Right atrium auricular region (tissue), 2 donors: ENCODE data around the gene MAOB. TPM values are rescaled to one million over a fixed set of nuclear protein-coding genes. Genes with fewer than 3 reads are reported as not detected.
A peak's percentile ranks its signal among the peaks of the same experiment; 100 is the strongest.

Source experiments
- DNase-seq: peaks from one replicate; pipeline ENCODE4 v3.0.0-alpha.2; 2019; ENCODE audit warnings: low spot score
- H3K27ac ChIP-seq, 2 donors: fragments of 200-600 bp; sonication (generic); 1 replicate in 1 of 2; 2 replicates in 1 of 2; pipeline ENCODE4 v1.5.1; 2016 to 2019
- H3K27me3 ChIP-seq, 2 donors: fragments of 200-600 bp; sonication (generic); one replicate each; pipeline versions ENCODE4 v1.5.1 to v1.6.0; 2017 to 2019
- H3K36me3 ChIP-seq: fragments of 200-600 bp; sonication (generic); one replicate; pipeline ENCODE4 v1.5.1; 2016
- H3K4me1 ChIP-seq, 2 donors: fragments of 200-600 bp; sonication (generic); one replicate each; pipeline versions ENCODE4 v1.5.1 to v1.6.0; 2017 to 2019
- H3K4me3 ChIP-seq, 2 donors: fragments of 200-600 bp; sonication (generic); 1 replicate in 1 of 2; 2 replicates in 1 of 2; pipeline ENCODE4 v1.5.1; 2017 to 2019; ENCODE audit warnings: mild to moderate bottlenecking in 1 of 2, moderate library complexity in 1 of 2
- H3K9me3 ChIP-seq, 2 donors: fragments of 200-600 bp; sonication (generic); one replicate each; pipeline ENCODE4 v1.5.1; 2019
- total RNA-seq, 2 donors: library from RNA; depleted of rRNA; stranded (reverse); fragments of >200 nt; gene quantifications; one replicate each; pipeline ENCODE4 v1.1.0, GENCODE V29; 2016
- TF ChIP-seq, protein P1 (sequence below), 2 donors: fragments of 200-600 bp; sonication (generic); IDR thresholded peaks; one replicate each; pipeline ENCODE4 v1.5.1; 2019; ENCODE audit warnings: antibody characterized with exemption in 2 of 2

The MAOB gene
- total RNA-seq, 2 donors from 2014 or later, result 21.0 to 64.3 TPM

DNA sequence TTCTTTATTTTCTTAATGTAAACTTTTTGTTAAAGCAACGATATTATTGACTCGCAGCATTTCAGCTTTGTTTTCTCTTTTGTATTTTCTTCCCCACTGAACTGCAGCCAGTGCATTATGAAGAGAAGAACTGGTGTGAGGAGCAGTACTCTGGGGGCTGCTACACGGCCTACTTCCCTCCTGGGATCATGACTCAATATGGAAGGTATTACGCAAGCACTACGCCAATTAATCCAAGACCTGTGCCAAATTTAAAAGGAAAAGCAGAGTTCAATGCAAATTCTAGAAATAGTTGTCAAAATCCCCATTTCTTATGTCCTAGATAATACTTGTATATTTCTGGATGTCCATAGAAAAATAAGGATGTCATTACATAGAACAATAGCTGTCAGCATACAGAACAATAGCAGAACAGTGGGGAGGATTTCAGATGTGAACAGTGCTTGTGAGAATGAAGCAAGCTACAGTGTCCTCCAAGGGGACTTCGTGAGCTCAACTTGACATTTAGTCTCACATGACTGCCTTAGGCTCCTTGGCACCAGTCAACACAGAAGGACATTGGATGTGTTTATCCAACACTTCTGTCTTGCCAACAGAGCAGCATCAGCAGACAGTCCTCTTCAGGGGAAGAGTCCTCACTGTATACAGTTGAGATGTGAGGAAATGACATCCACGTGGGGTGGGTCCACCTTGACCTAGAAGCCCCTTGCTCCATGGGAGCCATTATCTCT, 140.2 kb downstream of the MAOB start:
- TF ChIP-seq, protein P1, sequence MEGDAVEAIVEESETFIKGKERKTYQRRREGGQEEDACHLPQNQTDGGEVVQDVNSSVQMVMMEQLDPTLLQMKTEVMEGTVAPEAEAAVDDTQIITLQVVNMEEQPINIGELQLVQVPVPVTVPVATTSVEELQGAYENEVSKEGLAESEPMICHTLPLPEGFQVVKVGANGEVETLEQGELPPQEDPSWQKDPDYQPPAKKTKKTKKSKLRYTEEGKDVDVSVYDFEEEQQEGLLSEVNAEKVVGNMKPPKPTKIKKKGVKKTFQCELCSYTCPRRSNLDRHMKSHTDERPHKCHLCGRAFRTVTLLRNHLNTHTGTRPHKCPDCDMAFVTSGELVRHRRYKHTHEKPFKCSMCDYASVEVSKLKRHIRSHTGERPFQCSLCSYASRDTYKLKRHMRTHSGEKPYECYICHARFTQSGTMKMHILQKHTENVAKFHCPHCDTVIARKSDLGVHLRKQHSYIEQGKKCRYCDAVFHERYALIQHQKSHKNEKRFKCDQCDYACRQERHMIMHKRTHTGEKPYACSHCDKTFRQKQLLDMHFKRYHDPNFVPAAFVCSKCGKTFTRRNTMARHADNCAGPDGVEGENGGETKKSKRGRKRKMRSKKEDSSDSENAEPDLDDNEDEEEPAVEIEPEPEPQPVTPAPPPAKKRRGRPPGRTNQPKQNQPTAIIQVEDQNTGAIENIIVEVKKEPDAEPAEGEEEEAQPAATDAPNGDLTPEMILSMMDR (IDR thresholded peaks at IDR 0.05), result no peak
- no peaks in the 10 kb centered on the region for H3K27me3 ChIP-seq
- H3K4me3 ChIP-seq, result no peak overlapping the region
- peaks cover 16% of the 10 kb centered on the region for H3K36me3 ChIP-seq
- no peaks in the 10 kb centered on the region for H3K9me3 ChIP-seq
- H3K27ac ChIP-seq, result peak overlapping the region; percentile 61 to 66
- no peak for DNase-seq
- peaks cover 0 to 15% of the 10 kb centered on the region in 2 donors for H3K4me1 ChIP-seq

DNA sequence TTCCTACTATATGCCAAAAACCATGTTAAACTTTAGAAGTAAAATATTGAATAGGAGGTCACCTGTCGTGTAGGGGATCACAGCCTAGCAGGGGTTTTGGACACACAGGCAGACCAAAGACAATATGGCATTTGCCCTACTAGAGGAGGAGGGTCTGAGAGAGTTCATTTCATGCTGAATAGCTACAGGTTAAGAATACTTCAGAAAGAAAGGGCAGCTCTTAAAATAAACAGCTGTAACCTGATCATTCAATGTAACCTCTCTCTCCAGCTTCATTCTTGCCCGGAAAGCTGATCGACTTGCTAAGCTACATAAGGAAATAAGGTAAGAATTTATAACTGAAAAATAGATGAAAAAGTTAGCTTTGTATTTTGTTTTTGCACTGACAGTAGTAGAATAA, 146.3 kb downstream of the MAOB start:
- TF ChIP-seq, protein P1 (IDR thresholded peaks at IDR 0.05), result no peak
- H3K27me3 ChIP-seq, result no peaks in the 10 kb centered on the region
- no peak overlapping the region for H3K27ac ChIP-seq
- H3K4me1 ChIP-seq, result no peaks in the 10 kb centered on the region
- peaks cover 9% of the 10 kb centered on the region for H3K36me3 ChIP-seq
- no peak for DNase-seq
- H3K9me3 ChIP-seq, result no peaks in the 10 kb centered on the region
- peak overlapping the region in 1 of 2 donors; percentile 14 for H3K4me3 ChIP-seq

DNA sequence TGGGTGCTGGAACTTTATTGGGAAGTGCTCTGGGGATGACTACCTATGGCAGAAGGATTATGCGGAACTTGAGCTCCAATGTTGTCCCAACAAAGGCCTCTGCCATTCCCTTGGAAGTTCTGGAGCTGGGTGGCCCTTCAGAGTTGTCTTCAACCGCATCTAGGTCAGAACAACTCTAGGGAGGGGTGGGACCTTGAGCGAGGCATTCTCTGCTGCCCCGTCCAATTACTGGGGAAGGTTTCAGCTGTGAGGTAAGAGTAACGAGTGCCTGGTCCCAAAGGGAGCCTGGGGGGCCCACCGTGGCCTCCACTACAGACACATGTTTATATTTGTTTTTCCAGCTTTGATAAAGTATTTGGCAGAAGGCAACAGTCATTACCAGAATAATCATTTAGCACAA, 146.7 kb downstream of the MAOB start:
- no peaks in the 10 kb centered on the region for H3K4me1 ChIP-seq
- no peaks in the 10 kb centered on the region for H3K9me3 ChIP-seq
- no peaks in the 10 kb centered on the region for H3K27me3 ChIP-seq
- peaks cover 9% of the 10 kb centered on the region for H3K36me3 ChIP-seq
- TF ChIP-seq, protein P1 (IDR thresholded peaks at IDR 0.05), result no peak
- no peak for DNase-seq
- H3K27ac ChIP-seq, result no peak overlapping the region
- no peak overlapping the region for H3K4me3 ChIP-seq

DNA sequence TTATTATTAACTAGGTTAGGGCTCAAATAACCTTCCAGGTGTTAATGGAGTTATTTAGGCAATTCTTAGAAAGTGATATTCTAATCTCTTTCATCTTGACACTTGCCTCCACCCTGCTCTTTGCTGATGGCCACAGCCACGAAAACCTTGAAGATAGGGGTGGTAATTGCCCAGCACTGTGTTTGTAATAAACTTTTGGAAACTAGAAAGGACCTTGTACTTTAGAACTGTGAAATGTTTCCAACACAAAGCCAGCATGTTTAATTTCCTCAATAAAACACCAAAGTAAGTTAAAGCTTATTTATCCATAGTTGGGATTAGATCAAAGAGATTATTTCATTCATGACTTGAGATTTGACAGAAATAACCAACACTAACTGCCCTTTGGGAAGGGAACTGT, 147.8 kb downstream of the MAOB start:
- Histone ChIP-seq H3K9me3 (no peaks in the 10 kb centered on the region), H3K4me1 (no peaks in the 10 kb centered on the region), H3K36me3 (peaks cover 9% of the 10 kb centered on the region), H3K27me3 (no peaks in the 10 kb centered on the region), H3K4me3 (no peak overlapping the region), H3K27ac (no peak overlapping the region)
- TF ChIP-seq, protein P1 (IDR thresholded peaks at IDR 0.05), result no peak
- DNase-seq, result no peak

DNA sequence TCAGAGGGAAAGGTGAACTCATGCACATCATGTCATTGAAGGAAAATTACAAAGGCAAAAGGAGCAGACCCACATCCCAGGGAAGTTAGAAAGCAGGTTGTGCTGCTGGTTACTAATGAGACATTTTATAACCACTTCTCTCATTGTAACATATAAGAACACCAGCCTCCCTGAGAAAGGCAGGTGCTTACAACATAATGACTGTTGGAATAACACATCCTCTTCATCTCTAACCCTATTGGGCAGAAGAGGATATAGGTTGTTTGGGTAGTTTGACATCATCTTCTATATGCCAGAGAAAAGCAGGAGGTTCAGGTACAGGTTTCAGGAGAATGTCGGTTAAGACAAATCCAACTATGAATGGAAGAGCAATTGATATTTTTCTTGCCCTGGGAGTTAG, 148.6 kb downstream of the MAOB start:
- H3K4me1 ChIP-seq, result no peaks in the 10 kb centered on the region
- peaks cover 9% of the 10 kb centered on the region for H3K36me3 ChIP-seq

More for the DNA sequence above, 148.6 kb downstream of the MAOB start:
- no peak for DNase-seq
- Histone ChIP-seq H3K27me3 (no peaks in the 10 kb centered on the region), H3K4me3 (no peak overlapping the region), H3K9me3 (no peaks in the 10 kb centered on the region), H3K27ac (no peak overlapping the region)
- TF ChIP-seq, protein P1 (IDR thresholded peaks at IDR 0.05), result no peak
